Body of pancreas (tissue), 4 donors: ENCODE data around the gene PALM3. TPM values are rescaled to one million over a fixed set of nuclear protein-coding genes. Genes with fewer than 3 reads are reported as not detected.

Experiments used
- ATAC-seq: fragments of 150-250 bp; one replicate; pipeline ENCODE4 v1.9.1; 2016
- DNase-seq, 4 donors: peaks; one replicate each; pipeline ENCODE4 v3.0.0-alpha.2; 2019
- H3K27ac ChIP-seq, 4 donors: fragments of 200-600 bp; sonication (generic); 1 replicate in 3 of 4; 2 replicates in 1 of 4; pipeline versions ENCODE4 v1.5.1 to v1.6.1; 2016 to 2019; ENCODE audit warnings: mild to moderate bottlenecking in 1 of 4, mixed read lengths in 1 of 4, moderate library complexity in 1 of 4
- H3K27me3 ChIP-seq, 2 donors: fragments of 200-600 bp; sonication (generic); one replicate each; pipeline ENCODE4 v1.6.0; 2016; ENCODE audit warnings: mild to moderate bottlenecking in 1 of 2
- H3K36me3 ChIP-seq, 2 donors: fragments of 200-600 bp; sonication (generic); replicated peaks in 1 of 2; 2 replicates each; pipeline ENCODE4 v1.5.1; 2016; ENCODE audit warnings: low read depth in 2 of 2; ENCODE audit not compliant: insufficient read depth in 1 of 2
- H3K4me1 ChIP-seq: fragments of 200-600 bp; sonication (generic); one replicate; pipeline ENCODE4 v1.6.0; 2016
- H3K4me3 ChIP-seq, 2 donors: fragments of 200-600 bp; sonication (generic); 1 replicate in 1 of 2; 2 replicates in 1 of 2; pipeline ENCODE4 v1.5.1; 2016 to 2019
- H3K9me3 ChIP-seq, 3 donors: fragments of 200-600 bp; sonication (generic); 1 replicate in 2 of 3; 2 replicates in 1 of 3; pipeline ENCODE4 v1.5.1; 2016
- POLR2A ChIP-seq, 3 donors: fragments of 450-650 bp; IDR thresholded peaks; one replicate each; pipeline ENCODE4 v1.6.1; 2016; ENCODE audit warnings: antibody characterized with exemption in 3 of 3, mild to moderate bottlenecking in 2 of 3
- WGBS, 2 donors: methylation state at CpG; one replicate each; pipeline ENCODE4 v1.1.5; 2017; 5-methylcytosine and 5-hydroxymethylcytosine counted together
- intact Hi-C: fragments of 100-400 bp; cut with DNase I; formaldehyde crosslinking; loops from one replicate; pipeline ENCODE4 v1.15.1; 2023
- total RNA-seq, 2 donors: library from RNA; depleted of rRNA; stranded (reverse); fragments of >200 nt; gene quantifications; one replicate each; pipeline ENCODE4 v1.1.0, GENCODE V29; 2016
- TF ChIP-seq, protein P1 (sequence below), 7 experiments: fragments of 450-650 bp in 4 of 7; fragments of 200-600 bp in 3 of 7; sonication (generic) in 3 of 7; IDR thresholded peaks; one replicate each; pipeline ENCODE4 v1.5.1; 2016 to 2019; ENCODE audit warnings: antibody characterized with exemption in 7 of 7

The PALM3 gene
- total RNA-seq, 2 donors from 2014 or later = 17.4 to 28.3 TPM

GRCh38 chr19:14061081-14061749 lies 661 bp downstream of the PALM3 start:
- 6 to 37% methylated on average over 9 of the region's 9 CpGs for WGBS, 2 donors
- Histone ChIP-seq H3K36me3 (peaks cover 0 to 4% of the 10 kb centered on the region in 2 donors), H3K4me3 (peak overlapping the region in 1 of 2 donors; percentile 47), H3K27ac (peak overlapping the region; percentile 75 to 96 (median 94)), H3K9me3 (no peaks in the 10 kb centered on the region), H3K27me3 (no peaks in the 10 kb centered on the region), H3K4me1 (peaks cover 48% of the 10 kb centered on the region)
- DNase-seq (peak in 3 of 4 donors; percentile 51 to 66 (median 59)), ATAC-seq (peak; percentile 37)
- TF ChIP-seq POLR2A (IDR thresholded peaks at IDR 0.05) = no peak
- TF ChIP-seq, protein P1, sequence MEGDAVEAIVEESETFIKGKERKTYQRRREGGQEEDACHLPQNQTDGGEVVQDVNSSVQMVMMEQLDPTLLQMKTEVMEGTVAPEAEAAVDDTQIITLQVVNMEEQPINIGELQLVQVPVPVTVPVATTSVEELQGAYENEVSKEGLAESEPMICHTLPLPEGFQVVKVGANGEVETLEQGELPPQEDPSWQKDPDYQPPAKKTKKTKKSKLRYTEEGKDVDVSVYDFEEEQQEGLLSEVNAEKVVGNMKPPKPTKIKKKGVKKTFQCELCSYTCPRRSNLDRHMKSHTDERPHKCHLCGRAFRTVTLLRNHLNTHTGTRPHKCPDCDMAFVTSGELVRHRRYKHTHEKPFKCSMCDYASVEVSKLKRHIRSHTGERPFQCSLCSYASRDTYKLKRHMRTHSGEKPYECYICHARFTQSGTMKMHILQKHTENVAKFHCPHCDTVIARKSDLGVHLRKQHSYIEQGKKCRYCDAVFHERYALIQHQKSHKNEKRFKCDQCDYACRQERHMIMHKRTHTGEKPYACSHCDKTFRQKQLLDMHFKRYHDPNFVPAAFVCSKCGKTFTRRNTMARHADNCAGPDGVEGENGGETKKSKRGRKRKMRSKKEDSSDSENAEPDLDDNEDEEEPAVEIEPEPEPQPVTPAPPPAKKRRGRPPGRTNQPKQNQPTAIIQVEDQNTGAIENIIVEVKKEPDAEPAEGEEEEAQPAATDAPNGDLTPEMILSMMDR (IDR thresholded peaks at IDR 0.05) = peak in 1 of 7 experiments; percentile 1
- intact Hi-C loops = no loop called here

GRCh38 chr19:14059652-14060155 lies 2.2 kb downstream of the PALM3 start:
- H3K4me1 ChIP-seq = peaks cover 48% of the 10 kb centered on the region
- WGBS, 2 donors = 11 to 26% methylated on average over 6 to 8 of the region's 8 CpGs
- peak overlapping the region in 2 of 4 donors; percentile 24 to 96 for H3K27ac ChIP-seq
- no peak for ATAC-seq
- no peaks in the 10 kb centered on the region for H3K9me3 ChIP-seq
- TF ChIP-seq, protein P1 (IDR thresholded peaks at IDR 0.05) = no peak
- TF ChIP-seq POLR2A (IDR thresholded peaks at IDR 0.05) = no peak
- intact Hi-C loops = loop anchor here (10.0 kb wide), 1 partner anchor 185 kb away; the partner anchor contains the start of gene NANOS3
- H3K27me3 ChIP-seq = no peaks in the 10 kb centered on the region
- peaks cover 0 to 13% of the 10 kb centered on the region in 2 donors for H3K36me3 ChIP-seq
- DNase-seq = peak in 1 of 4 donors; percentile 29
- H3K4me3 ChIP-seq = no peak overlapping the region

GRCh38 chr19:14059093-14059480 lies 2.8 kb downstream of the PALM3 start:
- H3K4me1 ChIP-seq = peaks cover 48% of the 10 kb centered on the region
- intact Hi-C loops = loop anchor here (10.0 kb wide), 1 partner anchor 184 kb away; the partner anchor contains the start of gene NANOS3
- DNase-seq (no peak), ATAC-seq (no peak)
- no peak overlapping the region for H3K4me3 ChIP-seq
- TF ChIP-seq POLR2A (IDR thresholded peaks at IDR 0.05) = no peak
- TF ChIP-seq, protein P1 (IDR thresholded peaks at IDR 0.05) = peak; percentile 18 to 54 (median 33)
- no peak overlapping the region for H3K27ac ChIP-seq
- peaks cover 0 to 13% of the 10 kb centered on the region in 2 donors for H3K36me3 ChIP-seq
- WGBS, 2 donors = 35 to 62% methylated on average over 13 to 15 of the region's 15 CpGs
- no peaks in the 10 kb centered on the region for H3K27me3 ChIP-seq
- no peaks in the 10 kb centered on the region for H3K9me3 ChIP-seq

- H3K4me1 ChIP-seq = peaks cover 48% of the 10 kb centered on the region
- intact Hi-C loops = loop anchor here (10.0 kb wide), 1 partner anchor 184 kb away; the partner anchor contains the start of gene NANOS3
- no peak overlapping the region for H3K27ac ChIP-seq
- no peaks in the 10 kb centered on the region for H3K27me3 ChIP-seq
- DNase-seq = no peak
- TF ChIP-seq, protein P1 (IDR thresholded peaks at IDR 0.05) = no peak
- no peak for TF ChIP-seq POLR2A (IDR thresholded peaks at IDR 0.05)
- no peaks in the 10 kb centered on the region for H3K9me3 ChIP-seq
- peaks cover 0 to 13% of the 10 kb centered on the region in 2 donors for H3K36me3 ChIP-seq
- WGBS, 2 donors = 28 to 70% methylated on average over 17 of the region's 17 CpGs
- no peak for ATAC-seq
- H3K4me3 ChIP-seq = no peak overlapping the region
These were observed 3.4 kb downstream of the PALM3 start for GRCh38 chr19:14058182-14059092.
